HepG2 (cell line): ENCODE data around the gene SERINC4. TPM values are rescaled to one million over a fixed set of nuclear protein-coding genes. Genes with fewer than 3 reads are reported as not detected.
A peak's percentile ranks its signal among the peaks of the same experiment; 100 is the strongest.

Experiments used
- AHDC1 ChIP-seq: sonication (generic); formaldehyde crosslinking; IDR thresholded peaks from 2 replicates; pipeline ENCODE4 v1.5.1; 2020; ENCODE audit warnings: mild to moderate bottlenecking, missing genetic modification reagents, borderline replicate concordance
- BRD4 ChIP-seq: sonication (generic); formaldehyde crosslinking; IDR thresholded peaks from 2 replicates; pipeline ENCODE4 v1.4.0; 2020; ENCODE audit warnings: missing genetic modification reagents
- FOXK2 ChIP-seq: fragments of 450-650 bp; IDR thresholded peaks from 2 replicates; pipeline ENCODE4 v1.6.1; 2016
- HNF1A ChIP-seq, 2 experiments: sonication (generic) in 1 of 2; formaldehyde crosslinking in 1 of 2; IDR thresholded peaks; 2 replicates each; pipeline versions ENCODE4 v1.4.0 to v1.6.1; 2016 to 2020; ENCODE audit warnings: borderline replicate concordance in 1 of 2, low read depth in 1 of 2, mild to moderate bottlenecking in 1 of 2, missing genetic modification reagents in 1 of 2
- HOXA9 ChIP-seq: sonication (generic); formaldehyde crosslinking; IDR thresholded peaks from 2 replicates; pipeline ENCODE4 v1.8.1; 2022; ENCODE audit warnings: missing genetic modification reagents, mild to moderate bottlenecking, moderate library complexity, borderline replicate concordance
- KDM2A ChIP-seq: sonication (generic); formaldehyde crosslinking; IDR thresholded peaks from 2 replicates; pipeline ENCODE4 v1.4.0; 2020; ENCODE audit warnings: low read depth, missing genetic modification reagents, borderline replicate concordance
- KMT2A ChIP-seq: sonication (generic); formaldehyde crosslinking; IDR thresholded peaks from 2 replicates; pipeline ENCODE4 v1.4.0; 2020; ENCODE audit warnings: missing genetic modification reagents
- MAFK ChIP-seq, 2 experiments: IDR thresholded peaks in 1 of 2; conservative IDR thresholded peaks in 1 of 2; 2 replicates each; pipeline ENCODE4 v1.6.1; 2011; ENCODE audit warnings: improper control_type of control experiment in 2 of 2, low read length in 2 of 2
- MYC ChIP-seq: sonication (generic); formaldehyde crosslinking; IDR thresholded peaks from 2 replicates; pipeline ENCODE4 v1.9.0; 2021; ENCODE audit warnings: missing genetic modification reagents, borderline replicate concordance
- RAD51 ChIP-seq: fragments of 450-650 bp; IDR thresholded peaks from 2 replicates; pipeline ENCODE4 v1.6.1; 2016; ENCODE audit warnings: borderline replicate concordance
- RBFOX2 ChIP-seq: fragments of 200-400 bp; formaldehyde crosslinking; IDR thresholded peaks from 2 replicates; pipeline ENCODE4 v1.6.1; 2017; ENCODE audit warnings: low read depth, mild to moderate bottlenecking, low read length
- RXRA ChIP-seq: sonication (generic); formaldehyde crosslinking; IDR thresholded peaks from 2 replicates; pipeline ENCODE4 v1.5.1; 2020; ENCODE audit warnings: missing genetic modification reagents
- SAFB2 ChIP-seq: sonication (generic); formaldehyde crosslinking; IDR thresholded peaks from 2 replicates; pipeline ENCODE4 v1.5.1; 2020; ENCODE audit warnings: missing genetic modification reagents, low read depth, mild to moderate bottlenecking, borderline replicate concordance
- TOE1 ChIP-seq: sonication (generic); formaldehyde crosslinking; IDR thresholded peaks from 2 replicates; pipeline ENCODE4 v1.4.0; 2020; ENCODE audit warnings: mild to moderate bottlenecking, missing genetic modification reagents
- ZNF224 ChIP-seq: sonication (generic); formaldehyde crosslinking; IDR thresholded peaks from 2 replicates; pipeline ENCODE4 v1.5.0; 2020; ENCODE audit warnings: mild to moderate bottlenecking, missing genetic modification reagents
- ZNF44 ChIP-seq: sonication (generic); formaldehyde crosslinking; IDR thresholded peaks from 2 replicates; pipeline ENCODE4 v1.5.1; 2020; ENCODE audit warnings: mild to moderate bottlenecking, missing genetic modification reagents
- ZNF549 ChIP-seq: sonication (generic); formaldehyde crosslinking; IDR thresholded peaks from 2 replicates; pipeline ENCODE4 v1.5.0; 2020; ENCODE audit warnings: missing genetic modification reagents
- ZNF562 ChIP-seq: sonication (generic); formaldehyde crosslinking; IDR thresholded peaks from 2 replicates; pipeline ENCODE4 v1.8.0; 2022; ENCODE audit warnings: missing genetic modification reagents, borderline replicate concordance
- ZSCAN21 ChIP-seq: sonication (generic); formaldehyde crosslinking; IDR thresholded peaks from 2 replicates; pipeline ENCODE4 v1.8.0; 2022; ENCODE audit warnings: mild to moderate bottlenecking, missing genetic modification reagents, moderate library complexity, borderline replicate concordance
- polyA plus RNA-seq, 8 experiments: library from polyadenylated mRNA; depleted of rRNA in 3 of 8; stranded (reverse) in 7 of 8; unstranded in 1 of 8; fragments of >200 nt; fragmentation: Illumina TruSeq in 4 of 8; extraction: Trizol in 4 of 8; gene quantifications; 2 replicates each; pipeline versions ENCODE4 v1.2.1 to v1.2.3, GENCODE V29; 2011 to 2016; ENCODE audit warnings: low read depth in 4 of 8, missing spikeins in 1 of 8, mixed read lengths in 1 of 8; ENCODE audit not compliant: insufficient read depth in 1 of 8
- total RNA-seq, 5 experiments: library from RNA; depleted of rRNA; stranded (reverse); fragments of >200 nt; fragmentation: Illumina TruSeq; extraction: Trizol; gene quantifications; 2 replicates each; pipeline ENCODE4 v1.2.3, GENCODE V29; 2016; ENCODE audit warnings: low read depth in 1 of 5

The SERINC4 gene
- total and polyA plus RNA-seq, 2 of the 13 experiments (the other 11 are each of a cell fraction or from before 2014, with no cell fraction given): not detected

- TF ChIP-seq HNF1A (IDR thresholded peaks at IDR 0.05; ENCODE audit: low read depth): no peak
- peak; percentile 33; the same call in 1 of the 2 replicates for TF ChIP-seq HNF1A (CRISPR knock-in tag; IDR thresholded peaks at IDR 0.05; ENCODE audit: borderline replicate concordance)
- no peak for TF ChIP-seq TOE1 (CRISPR knock-in tag)
- TF ChIP-seq ZNF44 (CRISPR knock-in tag): no peak
- TF ChIP-seq BRD4 (CRISPR knock-in tag): 0 out of 2 replicates have a peak, but pooled peaks have one; percentile 2
- peak; percentile 41; the same call in 1 of the 2 replicates for TF ChIP-seq RXRA (CRISPR knock-in tag)
- TF ChIP-seq KMT2A (CRISPR knock-in tag): no peak
- TF ChIP-seq ZNF562 (CRISPR knock-in tag): no peak
- no peak for TF ChIP-seq MAFK (conservative IDR thresholded peaks at IDR 0.05 in 1 of 2, IDR thresholded peaks at IDR 0.05 in 1 of 2; ENCODE audit: low read length in 2 of 2)
- no peak for TF ChIP-seq AHDC1
- no peak for TF ChIP-seq SAFB2 (CRISPR knock-in tag)
- peak; percentile 89 for TF ChIP-seq MYC (CRISPR knock-in tag)
- no peak for TF ChIP-seq FOXK2
- TF ChIP-seq RAD51: peak; percentile 98
- TF ChIP-seq KDM2A (CRISPR knock-in tag): peak; percentile 79
- peak; percentile 53; the same call in 1 of the 2 replicates for TF ChIP-seq ZSCAN21 (CRISPR knock-in tag)
- TF ChIP-seq HOXA9 (CRISPR knock-in tag): no peak
- no peak for TF ChIP-seq ZNF224 (CRISPR knock-in tag)
- TF ChIP-seq RBFOX2: peak; percentile 98
- TF ChIP-seq ZNF549: no peak
These were observed 7.8 kb downstream of the SERINC4 start, which contains the start of gene SERF2 (continued) for GRCh38 chr15:43791993-43792760.
